ENCODE measurements around the gene SLC35F3. TPM values are rescaled to one million over a fixed set of nuclear protein-coding genes. Genes with fewer than 3 reads are reported as not detected.

The SLC35F3 gene
- total RNA-seq: 6.5 TPM

DNA sequence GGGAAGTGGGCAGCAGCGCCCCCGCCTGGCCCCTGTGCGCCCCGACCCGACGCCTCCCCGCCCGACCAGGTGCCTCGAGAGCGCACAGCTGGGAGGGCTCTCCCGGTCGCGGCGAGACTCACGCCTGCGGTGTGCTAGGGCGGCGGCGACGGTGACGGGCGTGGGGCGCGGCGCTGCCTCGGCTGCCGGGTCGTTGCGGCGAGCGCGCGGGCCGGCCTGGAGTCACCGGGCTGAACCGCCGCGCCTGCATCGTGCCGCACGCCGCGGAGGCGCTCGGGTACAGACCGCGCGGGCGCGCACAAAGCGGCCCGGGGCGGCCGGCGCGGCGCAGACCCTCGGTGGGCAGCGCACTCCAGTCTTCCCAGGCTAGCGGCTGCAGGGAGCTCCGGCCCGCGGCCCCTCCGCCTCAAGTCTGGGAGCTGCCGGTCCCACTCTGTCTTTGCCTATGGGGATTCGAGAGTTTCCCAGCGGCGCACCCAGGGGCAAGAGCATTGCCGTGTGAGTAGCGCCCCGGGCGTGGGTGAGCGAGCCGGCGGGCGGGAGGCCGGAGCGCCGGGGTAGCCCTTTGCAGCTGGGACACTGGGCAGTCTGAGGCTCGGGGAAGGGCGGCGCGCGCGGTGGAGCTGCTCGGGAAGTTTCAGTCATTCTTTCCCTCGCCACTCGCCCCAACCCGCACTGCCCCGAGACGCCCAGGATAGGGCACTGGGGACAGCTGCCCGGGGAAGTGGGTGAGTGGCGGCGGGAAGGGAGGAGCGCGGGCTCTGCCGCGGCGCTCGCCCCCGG lies at the start of gene SLC35F3:
TSS of gene SLC35F3 (plus strand) at position 44 of the 783 bp plus-strand sequence.

DNA sequence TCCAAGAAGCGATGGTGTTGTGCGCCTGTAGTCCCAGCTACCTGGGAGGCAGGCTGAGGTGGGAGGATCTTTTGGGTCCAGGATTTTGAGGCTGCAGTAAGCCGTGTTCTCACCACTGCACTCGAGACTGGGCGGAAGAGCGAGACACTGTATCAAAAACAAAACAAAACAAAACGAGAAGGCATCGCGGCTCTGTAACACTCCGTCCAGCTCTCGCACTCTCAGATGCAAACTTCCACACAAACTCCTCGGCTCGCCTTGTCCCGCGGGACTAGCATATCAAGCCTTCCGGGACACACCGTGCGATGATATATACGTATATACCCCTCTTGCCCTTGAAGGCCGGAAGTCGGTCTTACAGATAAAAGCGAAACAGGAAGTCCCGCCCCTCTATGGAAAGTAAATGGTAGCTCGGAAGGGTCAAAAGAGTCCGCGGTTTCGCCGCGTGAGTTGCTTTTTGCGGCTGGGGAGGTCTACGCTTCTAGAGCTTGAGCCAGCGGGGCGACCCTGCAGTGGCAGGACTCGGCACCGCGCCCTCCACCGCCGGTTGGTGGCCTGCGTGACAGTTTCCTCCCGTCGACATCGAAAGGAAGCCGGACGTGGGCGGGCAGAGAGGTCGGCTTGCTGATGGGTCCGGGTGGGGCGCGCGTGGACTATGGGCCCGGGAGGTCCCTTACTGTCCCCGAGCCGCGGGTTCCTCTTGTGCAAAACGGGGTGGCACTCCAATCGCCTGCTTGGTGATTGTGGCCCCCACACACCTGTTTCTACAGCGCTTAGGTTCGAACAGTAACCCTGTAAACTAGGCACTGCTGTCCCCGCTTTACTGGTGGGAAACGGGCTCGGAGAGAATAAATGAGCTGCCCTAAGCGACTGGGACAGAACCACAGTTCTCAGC lies 468.8 kb downstream of the SLC35F3 start, which contains the start of gene COA6:
TSS of gene COA6 (plus strand) at position 393 of the 895 bp plus-strand sequence. CDS start at position 404, 11 bp downstream.

All from camera-type eye (tissue), 1 donor.